K562 (cell line): ENCODE results near the gene SNX17. TPM values are rescaled to one million over a fixed set of nuclear protein-coding genes. Genes with fewer than 3 reads are reported as not detected.

ENCODE experiments used
- ASH1L ChIP-seq: fragments of 450-650 bp; IDR thresholded peaks from 2 replicates; pipeline ENCODE4 v1.6.1; 2018; ENCODE audit warnings: borderline replicate concordance, mild to moderate bottlenecking, low read depth; ENCODE audit not compliant: partially characterized antibody
- ATF1 ChIP-seq, 2 experiments: fragments of 450-650 bp in 1 of 2; IDR thresholded peaks; 2 replicates each; pipeline ENCODE4 v1.6.1; 2016; ENCODE audit warnings: missing compliant biosample characterization in 1 of 2, missing genetic modification characterization in 1 of 2
- BRF1 ChIP-seq: IDR thresholded peaks from 3 replicates; pipeline ENCODE4 v1.6.1; 2011; ENCODE audit warnings: borderline replicate concordance, mild to moderate bottlenecking; ENCODE audit not compliant: insufficient read length; ENCODE audit errors: extremely low read depth
- CBFB ChIP-seq: sonication (generic); formaldehyde crosslinking; IDR thresholded peaks from 2 replicates; pipeline ENCODE4 v1.4.0; 2020; ENCODE audit warnings: mild to moderate bottlenecking, missing genetic modification reagents
- CREM ChIP-seq: IDR thresholded peaks from 2 replicates; pipeline ENCODE4 v1.6.1; 2014; ENCODE audit warnings: antibody characterized with exemption, low read depth
- HMGN3 ChIP-seq: IDR thresholded peaks from 2 replicates; pipeline ENCODE4 v1.6.1; 2011; ENCODE audit warnings: borderline replicate concordance, low read depth, mild to moderate bottlenecking, mixed read lengths, low read length; ENCODE audit not compliant: insufficient read length; ENCODE audit errors: extremely low read depth
- MAFK ChIP-seq: IDR thresholded peaks from 2 replicates; pipeline ENCODE4 v1.6.1; 2011; ENCODE audit warnings: low read length, improper control_type of control experiment
- RHOXF2B ChIP-seq: fragments of 250-450 bp; sonication (Bioruptor Pico); conservative IDR thresholded peaks from 2 replicates; pipeline ENCODE4 v1.5.1; 2021
- SETDB1 ChIP-seq: IDR thresholded peaks from one replicate; pipeline ENCODE4 v1.6.1; 2012; ENCODE audit warnings: low read length, control low read depth, inconsistent platforms
- SMARCB1 ChIP-seq: IDR thresholded peaks from 2 replicates; pipeline ENCODE4 v1.6.1; 2011; ENCODE audit warnings: improper control_type of control experiment, low read depth; ENCODE audit not compliant: insufficient read length
- ZFX ChIP-seq: sonication (generic); formaldehyde crosslinking; IDR thresholded peaks from 2 replicates; pipeline ENCODE4 v1.8.0; 2022; ENCODE audit warnings: mild to moderate bottlenecking, missing genetic modification reagents, moderate library complexity
- ZNF175 ChIP-seq: fragments of 200-800 bp; sonication (Bioruptor generic); IDR thresholded peaks from 2 replicates; pipeline ENCODE4 v1.6.1; 2016; ENCODE audit warnings: low read depth, mild to moderate bottlenecking, missing genetic modification characterization, missing compliant biosample characterization
- ZNF507 ChIP-seq: conservative IDR thresholded peaks from 2 replicates; pipeline ENCODE4 v1.6.1; 2017; ENCODE audit warnings: missing genetic modification characterization, missing compliant biosample characterization
- ZNF57 ChIP-seq: fragments of 450-650 bp; formaldehyde crosslinking; IDR thresholded peaks from 2 replicates; pipeline ENCODE4 v1.4.0; 2020; ENCODE audit warnings: mild to moderate bottlenecking, moderate library complexity
- ZNF79 ChIP-seq: fragments of 250-450 bp; sonication (Bioruptor Pico); IDR thresholded peaks from 2 replicates; pipeline ENCODE4 v1.4.0; 2020; ENCODE audit warnings: low read depth, mild to moderate bottlenecking, moderate library complexity
- polyA plus RNA-seq, 8 experiments: library from polyadenylated mRNA; depleted of rRNA in 4 of 8; stranded (reverse) in 5 of 8; unstranded in 3 of 8; fragments of >200 nt; fragmentation: Nextera tagmentation in 2 of 8; fragmentation: Illumina TruSeq in 1 of 8; extraction: Ambion mirVana in 2 of 8; extraction: Trizol in 1 of 8; gene quantifications; 2 replicates each; pipeline versions ENCODE4 v1.2.1 to v1.2.3, GENCODE V29; 2011 to 2014; ENCODE audit warnings: inconsistent platforms in 1 of 8, missing spikeins in 1 of 8
- total RNA-seq, 7 experiments: library from RNA; depleted of rRNA in 6 of 7; stranded (reverse); fragments of >200 nt in 6 of 7; fragmentation: Illumina TruSeq in 2 of 7; extraction: Trizol in 2 of 7; gene quantifications; 2 replicates each; pipeline versions ENCODE4 v1.2.1 to v1.2.3, GENCODE V29; 2011 to 2021; ENCODE audit warnings: low replicate concordance in 1 of 7
- TF ChIP-seq, protein P1 (sequence below): fragments of 450-650 bp; formaldehyde crosslinking; IDR thresholded peaks from 2 replicates; pipeline ENCODE4 v1.4.0; 2022; ENCODE audit warnings: mild to moderate bottlenecking, moderate library complexity
- TF ChIP-seq, protein P2 (sequence below): sonication (generic); formaldehyde crosslinking; IDR thresholded peaks from 2 replicates; pipeline ENCODE4 v1.8.1; 2023; ENCODE audit warnings: mild to moderate bottlenecking, missing genetic modification reagents
- TF ChIP-seq, protein P3 (sequence below): sonication (generic); formaldehyde crosslinking; IDR thresholded peaks from 2 replicates; pipeline ENCODE4 v1.8.0; 2023; ENCODE audit warnings: mild to moderate bottlenecking, missing genetic modification reagents

SNX17 gene
- total and polyA plus RNA-seq, 9 of the 15 experiments (the other 6 are each of a cell fraction or from before 2014, with no cell fraction given): 3.0 to 75.7 (median 54.6) TPM

DNA sequence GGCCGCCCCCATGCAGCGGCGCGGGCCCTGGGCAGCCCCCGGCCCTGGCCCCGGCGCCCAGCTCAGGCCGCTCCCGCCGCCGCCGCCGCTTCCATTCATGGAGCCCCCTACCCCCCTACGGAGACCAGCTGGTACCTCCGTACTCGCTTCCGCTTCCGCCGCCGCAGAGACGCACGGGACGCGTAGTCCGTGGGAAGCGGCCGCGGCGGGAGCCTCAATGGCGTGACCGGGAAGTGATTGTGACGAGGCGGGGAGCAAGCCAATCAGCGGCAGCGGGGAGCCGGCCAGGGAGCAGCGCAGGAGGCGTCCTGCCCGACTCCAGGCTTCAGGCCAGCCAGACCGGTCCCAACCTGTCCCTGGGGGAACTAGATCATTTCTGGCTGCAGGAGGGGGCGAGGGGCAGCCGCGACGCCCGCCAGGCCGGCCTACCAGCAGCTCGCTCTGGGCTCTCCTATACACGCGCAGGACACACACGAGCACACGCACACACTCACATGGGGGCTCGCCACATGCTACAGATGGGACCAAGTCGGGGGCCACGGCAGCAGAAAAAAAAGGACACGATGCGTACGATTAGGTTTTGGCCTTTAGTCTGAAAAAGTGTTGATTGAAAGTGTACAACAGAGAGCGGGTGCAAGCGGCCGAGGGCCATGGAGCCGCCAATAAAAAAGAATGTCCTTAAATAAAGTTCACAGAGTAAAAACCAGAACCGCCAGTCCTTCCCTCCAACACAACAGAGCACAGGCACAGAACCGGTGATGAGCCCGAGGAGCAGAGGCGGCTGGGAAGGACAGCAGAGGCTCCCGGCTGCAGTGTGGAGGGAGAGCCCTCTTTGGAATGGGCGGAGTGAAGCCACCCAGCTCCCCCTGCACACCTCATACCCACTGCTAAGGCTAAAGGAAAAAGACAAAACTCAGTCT is 10.5 kb downstream of the SNX17 start, which contains the start of gene ZNF513 (continued):
- no peak for TF ChIP-seq ZNF79 (CRISPR knock-in tag)
- TF ChIP-seq ZNF175: peak; percentile 58; the same call in 1 of the 2 replicates
- no peak for TF ChIP-seq ZNF57 (CRISPR knock-in tag)
- TF ChIP-seq CREM: peak; percentile 95
- TF ChIP-seq ASH1L: no peak
- TF ChIP-seq HMGN3: peak; percentile 53
- TF ChIP-seq CBFB (CRISPR knock-in tag): no peak
- no peak for TF ChIP-seq SMARCB1
- TF ChIP-seq ATF1 (CRISPR knock-in tag; IDR thresholded peaks at IDR 0.05): peak; percentile 67
- peak; percentile 95 for TF ChIP-seq ATF1 (tag; IDR thresholded peaks at IDR 0.05)
- TF ChIP-seq, protein P1, sequence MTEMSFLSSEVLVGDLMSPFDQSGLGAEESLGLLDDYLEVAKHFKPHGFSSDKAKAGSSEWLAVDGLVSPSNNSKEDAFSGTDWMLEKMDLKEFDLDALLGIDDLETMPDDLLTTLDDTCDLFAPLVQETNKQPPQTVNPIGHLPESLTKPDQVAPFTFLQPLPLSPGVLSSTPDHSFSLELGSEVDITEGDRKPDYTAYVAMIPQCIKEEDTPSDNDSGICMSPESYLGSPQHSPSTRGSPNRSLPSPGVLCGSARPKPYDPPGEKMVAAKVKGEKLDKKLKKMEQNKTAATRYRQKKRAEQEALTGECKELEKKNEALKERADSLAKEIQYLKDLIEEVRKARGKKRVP (CRISPR knock-in tag): peak; percentile 53
- TF ChIP-seq, protein P2, sequence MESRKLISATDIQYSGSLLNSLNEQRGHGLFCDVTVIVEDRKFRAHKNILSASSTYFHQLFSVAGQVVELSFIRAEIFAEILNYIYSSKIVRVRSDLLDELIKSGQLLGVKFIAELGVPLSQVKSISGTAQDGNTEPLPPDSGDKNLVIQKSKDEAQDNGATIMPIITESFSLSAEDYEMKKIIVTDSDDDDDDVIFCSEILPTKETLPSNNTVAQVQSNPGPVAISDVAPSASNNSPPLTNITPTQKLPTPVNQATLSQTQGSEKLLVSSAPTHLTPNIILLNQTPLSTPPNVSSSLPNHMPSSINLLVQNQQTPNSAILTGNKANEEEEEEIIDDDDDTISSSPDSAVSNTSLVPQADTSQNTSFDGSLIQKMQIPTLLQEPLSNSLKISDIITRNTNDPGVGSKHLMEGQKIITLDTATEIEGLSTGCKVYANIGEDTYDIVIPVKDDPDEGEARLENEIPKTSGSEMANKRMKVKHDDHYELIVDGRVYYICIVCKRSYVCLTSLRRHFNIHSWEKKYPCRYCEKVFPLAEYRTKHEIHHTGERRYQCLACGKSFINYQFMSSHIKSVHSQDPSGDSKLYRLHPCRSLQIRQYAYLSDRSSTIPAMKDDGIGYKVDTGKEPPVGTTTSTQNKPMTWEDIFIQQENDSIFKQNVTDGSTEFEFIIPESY (CRISPR knock-in tag): peak; percentile 97
- no peak for TF ChIP-seq SETDB1
- no peak for TF ChIP-seq ZNF507
- TF ChIP-seq RHOXF2B (CRISPR knock-in tag): no peak
- TF ChIP-seq BRF1: no peak
- TF ChIP-seq MAFK: no peak
- TF ChIP-seq ZFX (CRISPR knock-in tag): peak; percentile 65; the same call in 1 of the 2 replicates
- TF ChIP-seq, protein P3, sequence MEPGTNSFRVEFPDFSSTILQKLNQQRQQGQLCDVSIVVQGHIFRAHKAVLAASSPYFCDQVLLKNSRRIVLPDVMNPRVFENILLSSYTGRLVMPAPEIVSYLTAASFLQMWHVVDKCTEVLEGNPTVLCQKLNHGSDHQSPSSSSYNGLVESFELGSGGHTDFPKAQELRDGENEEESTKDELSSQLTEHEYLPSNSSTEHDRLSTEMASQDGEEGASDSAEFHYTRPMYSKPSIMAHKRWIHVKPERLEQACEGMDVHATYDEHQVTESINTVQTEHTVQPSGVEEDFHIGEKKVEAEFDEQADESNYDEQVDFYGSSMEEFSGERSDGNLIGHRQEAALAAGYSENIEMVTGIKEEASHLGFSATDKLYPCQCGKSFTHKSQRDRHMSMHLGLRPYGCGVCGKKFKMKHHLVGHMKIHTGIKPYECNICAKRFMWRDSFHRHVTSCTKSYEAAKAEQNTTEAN (CRISPR knock-in tag): 0 out of 2 replicates have a peak, but pooled peaks have one; percentile 44
